Activated CD4-positive, alpha-beta T cell treated with anti-CD3 and anti-CD28 coated beads, Interleukin-2, amount 10 ng/mL, durations not matched to agents 24 days and 14 days (primary cell): Measurements from ENCODE around the gene TBX1. TPM values are rescaled to one million over a fixed set of nuclear protein-coding genes. Genes with fewer than 3 reads are reported as not detected.

Experiments
- DNase-seq: peaks from one replicate; pipeline ENCODE4 v3.0.0; 2022
- H3K27ac Mint-ChIP-seq: one replicate; pipeline ENCODE4 v1.8.0; 2022; ENCODE audit warnings: mild to moderate bottlenecking, mixed read lengths
- H3K27me3 Mint-ChIP-seq: one replicate; pipeline ENCODE4 v1.8.0; 2022; ENCODE audit warnings: mixed read lengths
- H3K36me3 Mint-ChIP-seq: one replicate; pipeline ENCODE4 v1.8.0; 2022; ENCODE audit warnings: low read depth, mild to moderate bottlenecking, mixed read lengths
- H3K4me1 Mint-ChIP-seq: one replicate; pipeline ENCODE4 v1.8.0; 2021; ENCODE audit warnings: mixed read lengths
- H3K4me3 Mint-ChIP-seq: one replicate; pipeline ENCODE4 v1.8.0; 2022; ENCODE audit warnings: mild to moderate bottlenecking, moderate library complexity, mixed read lengths
- H3K9me3 Mint-ChIP-seq: one replicate; pipeline ENCODE4 v1.8.0; 2021; ENCODE audit warnings: mixed read lengths
- intact Hi-C: fragments of 100-400 bp; cut with micrococcal nuclease; formaldehyde crosslinking; loops from one replicate; pipeline ENCODE4 v1.15.1; 2023
- total RNA-seq: library from RNA; stranded (reverse); gene quantifications from 2 replicates; pipeline ENCODE4 v1.2.3, GENCODE V29; 2022

Gene TBX1
- total RNA-seq, 1 donor from 2014 or later: not detected

DNA sequence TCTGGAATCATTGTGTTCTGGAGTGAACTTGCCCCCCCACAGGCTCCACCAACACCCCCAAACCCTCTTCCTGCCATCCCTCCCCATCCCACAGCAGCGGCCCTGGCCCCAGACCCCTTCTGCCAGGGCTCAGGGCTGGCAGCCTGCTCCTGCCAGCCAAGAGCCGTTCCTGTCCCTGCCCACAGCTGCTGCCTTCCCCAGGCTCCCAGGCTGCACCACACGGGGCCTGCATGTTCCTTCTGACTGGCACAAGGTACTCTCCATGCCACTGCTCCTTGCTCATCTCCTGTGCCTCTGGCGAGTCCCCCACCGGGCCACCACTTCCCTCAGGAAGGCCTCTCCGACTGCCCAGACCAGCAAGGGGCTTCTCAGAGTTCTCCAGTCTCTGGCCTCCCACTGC lies 32.3 kb upstream of the TBX1 start:
- Mint-ChIP-seq H3K4me1 (peaks cover 5% of the 10 kb centered on the region), H3K27ac (no peak overlapping the region), H3K36me3 (no peaks in the 10 kb centered on the region), H3K9me3 (no peaks in the 10 kb centered on the region), H3K4me3 (no peak overlapping the region), H3K27me3 (peaks cover 19% of the 10 kb centered on the region)
- DNase-seq: no peak
- intact Hi-C loops: no loop called here

DNA sequence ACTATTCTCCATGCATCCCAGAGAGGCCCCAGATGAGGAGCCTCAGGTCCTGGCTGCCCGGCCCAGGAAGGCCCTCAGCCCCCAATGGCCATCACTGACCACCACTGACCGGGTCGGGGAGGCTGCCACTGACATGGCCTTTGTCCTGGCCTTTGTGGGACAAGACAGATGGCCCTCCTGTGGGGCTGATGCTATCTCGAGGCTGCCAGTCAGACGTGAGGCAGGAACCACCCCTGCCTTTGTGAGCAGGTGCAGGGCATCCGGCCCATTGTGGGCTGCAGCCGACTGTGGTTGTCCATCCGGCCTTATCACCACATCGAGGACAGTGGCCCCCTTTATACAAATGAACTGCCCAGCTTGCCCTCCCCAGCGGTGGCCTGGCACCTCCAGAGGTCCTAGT lies 31.7 kb upstream of the TBX1 start:
- intact Hi-C loops: no loop called here
- no peak for DNase-seq
- Mint-ChIP-seq H3K4me3 (no peak overlapping the region), H3K27ac (no peak overlapping the region), H3K27me3 (peaks cover 17% of the 10 kb centered on the region), H3K36me3 (no peaks in the 10 kb centered on the region), H3K4me1 (peaks cover 5% of the 10 kb centered on the region), H3K9me3 (no peaks in the 10 kb centered on the region)

DNA sequence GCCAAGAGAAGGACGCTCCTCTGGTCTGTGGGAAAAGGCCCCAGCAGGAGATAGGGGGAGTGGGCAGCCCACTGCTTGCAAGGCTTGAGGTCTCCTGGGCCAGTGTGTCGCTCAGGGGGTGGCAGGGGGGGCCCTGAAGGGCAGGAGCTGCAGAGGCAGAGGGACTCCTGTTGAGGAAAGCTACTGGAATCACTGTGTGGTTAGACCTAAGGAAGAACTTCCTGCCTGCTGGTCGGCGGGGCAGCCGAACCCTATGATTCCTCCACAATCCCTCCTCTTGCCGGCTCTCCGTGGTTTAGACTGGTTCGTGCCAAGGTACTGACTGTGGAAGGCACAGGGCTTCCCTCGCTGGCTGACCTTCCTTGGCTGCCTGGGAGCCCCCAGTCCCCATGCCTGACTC lies 31.1 kb upstream of the TBX1 start:
- H3K4me1 Mint-ChIP-seq: peaks cover 5% of the 10 kb centered on the region
- H3K27ac Mint-ChIP-seq: no peak overlapping the region
- peaks cover 16% of the 10 kb centered on the region for H3K27me3 Mint-ChIP-seq
- no peaks in the 10 kb centered on the region for H3K9me3 Mint-ChIP-seq
- intact Hi-C loops: no loop called here
- H3K36me3 Mint-ChIP-seq: no peaks in the 10 kb centered on the region
- H3K4me3 Mint-ChIP-seq: no peak overlapping the region
- DNase-seq: peak; percentile 55

DNA sequence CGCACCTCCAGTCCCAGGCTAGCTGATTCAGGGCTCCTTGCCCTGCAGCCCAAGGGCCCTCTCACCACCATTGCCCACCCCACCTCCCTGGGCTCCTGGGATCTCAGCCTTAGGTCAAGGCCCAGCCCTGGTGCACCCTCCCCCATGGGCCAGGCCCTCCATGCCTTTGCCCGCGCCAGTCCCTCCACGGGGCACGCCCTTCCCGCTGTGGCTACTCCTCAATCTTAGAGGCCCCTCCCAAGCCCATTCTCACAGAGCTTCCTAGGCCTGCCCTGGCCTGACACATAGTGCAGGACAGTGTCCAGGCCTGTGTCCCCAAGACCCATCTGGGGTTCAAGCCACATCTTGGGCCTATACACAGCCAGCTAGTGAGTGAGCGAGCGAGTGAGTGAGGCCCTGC lies 30.4 kb upstream of the TBX1 start:
- intact Hi-C loops: loop anchor here (1.0 kb wide), 1 partner anchor 180 kb away; no protein-coding TSS in a partner anchor
- peak overlapping the region; percentile 82 for H3K4me3 Mint-ChIP-seq

DNA sequence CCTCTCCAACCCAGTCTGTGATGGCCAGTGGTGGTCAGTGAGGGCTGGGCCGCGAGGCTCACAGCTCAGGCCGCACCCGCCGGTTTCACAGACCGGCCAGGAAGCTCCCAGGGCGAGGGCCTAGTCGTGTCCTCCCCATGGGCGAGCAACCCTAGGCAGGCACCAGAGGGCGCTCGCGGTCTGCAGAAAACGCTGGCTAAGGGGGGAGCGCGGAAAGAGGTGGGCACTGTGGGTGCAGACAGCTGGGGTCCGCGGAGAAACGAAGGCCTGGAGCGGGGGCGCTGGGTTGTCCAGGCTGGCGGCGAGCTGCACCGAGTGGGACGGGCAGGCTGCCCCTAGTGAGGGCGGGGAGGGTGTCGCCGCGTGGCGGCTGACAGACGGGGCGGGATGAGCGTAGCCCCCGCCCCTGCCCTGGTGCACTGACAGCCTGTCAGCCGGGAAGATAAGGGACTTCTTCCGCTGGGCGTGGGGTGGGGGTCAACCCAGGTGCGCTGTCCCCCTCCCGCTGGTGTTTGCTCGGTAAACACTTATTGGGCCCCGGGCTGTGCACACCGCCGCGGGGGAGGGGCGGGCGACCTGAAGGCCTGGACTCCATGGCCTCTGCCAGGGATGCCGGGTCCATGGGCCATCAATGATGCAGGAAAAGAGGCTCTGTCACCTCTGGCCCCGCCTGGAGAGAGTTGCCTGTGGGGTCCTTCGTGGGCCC lies 29.8 kb upstream of the TBX1 start:
- no peak overlapping the region for H3K27ac Mint-ChIP-seq
- peak; percentile 94 for DNase-seq
- peaks cover 5% of the 10 kb centered on the region for H3K4me1 Mint-ChIP-seq
- H3K36me3 Mint-ChIP-seq: no peaks in the 10 kb centered on the region
- peaks cover 5% of the 10 kb centered on the region for H3K27me3 Mint-ChIP-seq
- peak overlapping the region; percentile 82 for H3K4me3 Mint-ChIP-seq
- no peaks in the 10 kb centered on the region for H3K9me3 Mint-ChIP-seq
- intact Hi-C loops: loop anchor here (1.0 kb wide), 1 partner anchor 179 kb away; no protein-coding TSS in a partner anchor

More for the DNA sequence above, 30.4 kb upstream of the TBX1 start:
- no peaks in the 10 kb centered on the region for H3K36me3 Mint-ChIP-seq
- no peaks in the 10 kb centered on the region for H3K9me3 Mint-ChIP-seq
- H3K4me1 Mint-ChIP-seq: peaks cover 5% of the 10 kb centered on the region
- H3K27ac Mint-ChIP-seq: no peak overlapping the region
- no peak for DNase-seq
- peaks cover 9% of the 10 kb centered on the region for H3K27me3 Mint-ChIP-seq

DNA sequence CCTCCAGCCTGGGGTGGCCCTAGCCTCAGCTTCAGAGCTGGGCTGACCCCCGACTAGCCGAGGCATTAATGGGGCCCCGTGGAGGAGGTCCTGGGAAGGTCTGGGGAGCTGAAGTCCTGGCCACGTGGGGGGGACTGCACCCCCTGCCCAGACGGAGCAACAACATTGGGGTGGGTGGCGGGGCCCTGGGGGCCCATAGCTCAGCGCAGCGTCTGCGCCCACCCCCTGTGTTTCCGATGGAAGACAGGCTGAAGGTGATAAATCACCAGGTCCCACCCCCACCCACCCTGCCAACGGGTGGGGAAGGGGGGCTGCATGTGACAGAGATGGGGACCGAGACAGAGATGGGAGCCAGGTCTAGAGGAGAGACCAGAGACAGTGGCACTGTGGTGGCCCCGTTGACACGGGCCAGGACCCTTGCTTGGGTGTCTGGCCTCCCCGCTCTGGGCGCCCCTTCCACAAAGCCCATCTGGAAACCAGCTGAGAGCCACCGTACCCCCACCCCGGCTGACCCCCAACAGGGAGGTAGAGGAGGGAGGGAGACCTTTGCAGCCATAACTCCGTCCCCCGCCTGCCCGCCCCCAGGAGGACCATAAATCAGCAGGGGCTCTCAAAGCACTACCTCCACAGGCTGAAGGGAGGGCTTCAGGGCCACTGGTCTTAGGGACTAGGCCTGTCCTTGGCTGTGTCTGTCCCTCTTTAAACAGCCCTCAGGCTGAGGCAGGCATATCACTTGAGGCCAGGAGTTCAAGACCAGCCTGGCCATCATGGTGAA lies 29.0 kb upstream of the TBX1 start:
- H3K4me1 Mint-ChIP-seq: peaks cover 5% of the 10 kb centered on the region
- H3K9me3 Mint-ChIP-seq: no peaks in the 10 kb centered on the region
- intact Hi-C loops: no loop called here
- DNase-seq: no peak
- H3K27me3 Mint-ChIP-seq: peaks cover 5% of the 10 kb centered on the region
- H3K36me3 Mint-ChIP-seq: no peaks in the 10 kb centered on the region
- no peak overlapping the region for H3K4me3 Mint-ChIP-seq
- H3K27ac Mint-ChIP-seq: no peak overlapping the region

DNA sequence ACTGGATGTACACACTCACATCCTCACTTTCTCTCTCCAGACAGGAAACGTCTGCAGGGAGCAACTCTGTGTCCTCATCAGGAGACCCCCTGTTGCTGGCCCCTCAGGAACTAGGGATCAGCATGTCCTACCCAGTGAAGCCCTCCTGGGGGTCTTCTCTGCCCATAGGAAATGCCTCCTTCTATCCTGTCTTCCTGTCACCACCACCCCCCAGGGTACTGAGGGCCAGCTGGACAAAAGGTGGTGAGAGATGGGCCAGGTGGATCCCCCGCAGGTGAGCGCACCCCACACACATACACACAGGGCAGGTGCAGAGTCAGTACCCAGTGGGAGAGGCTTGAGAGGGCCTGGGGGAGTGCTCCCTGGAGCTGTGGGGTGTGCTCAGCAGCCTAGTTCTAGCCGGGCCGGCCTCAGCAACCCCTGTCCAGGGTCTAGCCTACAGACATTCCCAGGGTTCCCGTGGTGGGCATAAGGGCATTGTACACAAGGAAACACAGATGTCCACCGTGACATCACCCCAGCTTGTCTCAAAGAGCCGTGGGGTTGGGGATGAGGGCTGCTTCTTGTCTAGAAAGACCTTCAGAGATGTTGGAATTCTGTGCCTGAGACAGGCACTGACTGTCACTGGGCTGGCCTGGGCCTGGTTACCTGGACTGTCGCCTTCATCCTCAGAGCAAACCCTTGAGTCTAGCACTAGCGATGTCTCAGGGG lies 28.0 kb upstream of the TBX1 start:
- H3K36me3 Mint-ChIP-seq: no peaks in the 10 kb centered on the region
- no peak overlapping the region for H3K27ac Mint-ChIP-seq
- peaks cover 5% of the 10 kb centered on the region for H3K4me1 Mint-ChIP-seq

DNA sequence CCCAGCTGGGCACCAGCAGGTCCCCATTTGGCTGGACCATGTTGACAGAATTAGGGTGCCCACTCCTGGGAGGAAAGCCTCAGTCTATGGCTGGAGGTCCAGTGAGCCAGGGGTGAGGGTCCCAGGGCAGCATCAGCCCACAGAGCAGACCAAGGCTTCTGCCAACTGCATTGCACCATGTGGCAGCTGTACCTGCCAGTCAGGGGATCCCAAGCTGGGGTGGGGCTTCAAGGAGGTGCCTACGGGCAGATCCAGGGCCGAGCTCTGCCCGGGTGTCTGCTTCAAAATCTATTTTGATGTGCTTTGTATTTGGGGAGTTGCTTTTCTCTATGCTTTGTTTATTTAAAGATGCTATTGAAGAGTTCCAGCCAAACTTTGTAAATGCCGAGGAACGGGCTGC lies 26.8 kb upstream of the TBX1 start:
- H3K27me3 Mint-ChIP-seq: peaks cover 1% of the 10 kb centered on the region
- no peak for DNase-seq
- peaks cover 5% of the 10 kb centered on the region for H3K4me1 Mint-ChIP-seq
- intact Hi-C loops: no loop called here
- H3K9me3 Mint-ChIP-seq: no peaks in the 10 kb centered on the region
- no peaks in the 10 kb centered on the region for H3K36me3 Mint-ChIP-seq
- no peak overlapping the region for H3K4me3 Mint-ChIP-seq
- no peak overlapping the region for H3K27ac Mint-ChIP-seq

More for the DNA sequence above, 28.0 kb upstream of the TBX1 start:
- Mint-ChIP-seq H3K27me3 (peaks cover 4% of the 10 kb centered on the region), H3K4me3 (no peak overlapping the region), H3K9me3 (no peaks in the 10 kb centered on the region)
- no peak for DNase-seq
- intact Hi-C loops: no loop called here

DNA sequence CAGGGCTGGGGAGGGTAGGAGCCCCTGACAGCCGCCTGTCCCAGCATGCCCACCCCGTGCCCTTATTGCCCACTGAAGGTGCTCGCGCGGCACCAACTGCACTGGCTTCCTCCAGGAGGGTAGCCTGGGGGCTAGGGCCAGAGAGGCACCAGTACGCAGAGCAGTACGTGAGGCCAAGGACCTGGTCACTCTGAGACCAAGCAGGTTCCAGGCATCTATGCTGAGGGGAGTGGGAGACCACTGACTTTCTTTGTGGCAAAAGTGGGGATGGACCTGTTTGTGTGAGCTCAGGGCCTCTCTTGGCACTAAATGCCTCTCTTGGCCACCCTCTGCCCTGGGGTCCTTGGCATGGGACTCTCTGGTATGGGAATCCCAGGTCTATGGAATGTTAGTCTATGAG lies 26.4 kb upstream of the TBX1 start:
- no peak for DNase-seq
- H3K4me3 Mint-ChIP-seq: no peak overlapping the region
- no peaks in the 10 kb centered on the region for H3K9me3 Mint-ChIP-seq
- H3K4me1 Mint-ChIP-seq: peaks cover 5% of the 10 kb centered on the region
- intact Hi-C loops: no loop called here
- H3K36me3 Mint-ChIP-seq: no peaks in the 10 kb centered on the region
- peaks cover 1% of the 10 kb centered on the region for H3K27me3 Mint-ChIP-seq
- no peak overlapping the region for H3K27ac Mint-ChIP-seq

DNA sequence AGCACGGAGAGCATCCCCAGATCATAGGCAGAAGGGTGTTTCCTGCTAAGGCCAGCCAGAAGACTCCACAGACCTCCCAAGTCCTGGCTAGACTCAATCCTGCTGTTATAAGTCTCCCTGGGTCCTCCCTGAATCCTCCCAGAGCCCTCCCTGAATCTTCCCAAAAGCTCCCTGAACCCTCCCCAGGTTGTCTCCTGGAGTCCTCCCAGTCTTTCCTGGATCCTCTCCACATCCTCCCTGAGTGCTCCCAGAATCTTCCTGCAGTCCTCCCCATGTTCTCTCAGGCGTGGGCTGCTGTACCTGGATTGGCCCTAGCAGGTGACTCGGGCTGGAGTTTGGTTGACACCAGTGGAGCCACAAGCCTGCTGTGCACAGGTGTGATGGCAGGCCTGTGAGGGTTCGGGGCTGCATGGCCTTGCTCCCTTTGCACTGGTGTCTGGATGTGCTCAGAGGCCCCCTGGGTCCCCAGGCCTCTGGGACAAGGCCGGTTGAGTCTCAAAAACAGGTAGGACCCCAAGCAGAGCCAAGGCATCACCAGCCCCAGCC lies 25.7 kb upstream of the TBX1 start:
- Mint-ChIP-seq H3K4me3 (no peak overlapping the region), H3K36me3 (no peaks in the 10 kb centered on the region), H3K9me3 (no peaks in the 10 kb centered on the region), H3K4me1 (peaks cover 5% of the 10 kb centered on the region), H3K27me3 (peaks cover 1% of the 10 kb centered on the region), H3K27ac (no peak overlapping the region)
- DNase-seq: no peak
- intact Hi-C loops: no loop called here

DNA sequence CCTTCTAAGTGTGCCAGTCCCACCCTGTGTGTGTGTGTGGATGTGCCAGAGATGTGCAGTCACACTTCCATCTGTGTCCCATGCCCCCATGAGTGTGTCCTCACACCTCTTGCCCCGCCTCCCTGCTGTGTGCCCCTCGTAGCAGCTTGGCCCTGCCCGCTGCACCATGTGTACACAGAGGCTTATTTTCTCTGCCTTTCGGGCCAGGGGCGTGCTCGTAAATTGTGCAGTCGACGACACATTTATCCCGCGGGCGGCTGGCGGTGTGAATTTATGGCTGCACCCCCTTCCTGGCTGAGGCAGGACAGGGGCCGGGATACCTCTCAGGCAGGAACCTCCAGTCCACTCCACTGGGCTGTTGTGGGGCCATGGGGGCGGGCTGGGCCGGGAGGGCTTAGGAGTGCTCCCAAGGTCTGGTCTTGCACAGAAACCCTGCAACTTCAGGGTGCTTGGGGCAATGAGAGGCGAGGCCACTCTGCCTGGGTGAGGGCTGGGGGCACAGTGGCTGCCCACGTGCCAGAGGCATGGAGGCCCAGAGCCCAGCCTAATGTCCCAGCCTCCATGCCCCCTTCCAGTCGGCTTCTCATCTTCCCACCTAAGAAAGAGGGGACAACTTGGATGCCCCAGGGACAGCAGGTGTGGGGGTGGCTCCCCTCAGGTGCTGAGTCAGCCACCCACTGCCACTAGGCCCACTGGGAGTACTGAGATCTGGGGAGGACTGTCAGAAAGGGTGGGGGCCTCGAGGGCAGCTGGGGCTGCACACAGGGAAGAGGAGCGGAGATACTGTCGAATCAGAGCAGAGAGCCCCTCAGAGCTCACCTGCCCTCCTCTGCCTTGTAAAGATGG lies 24.7 kb upstream of the TBX1 start:
- intact Hi-C loops: no loop called here
- no peaks in the 10 kb centered on the region for H3K36me3 Mint-ChIP-seq
- no peaks in the 10 kb centered on the region for H3K9me3 Mint-ChIP-seq
- DNase-seq: no peak
- no peak overlapping the region for H3K4me3 Mint-ChIP-seq
- no peaks in the 10 kb centered on the region for H3K27me3 Mint-ChIP-seq
- no peak overlapping the region for H3K27ac Mint-ChIP-seq
- no peaks in the 10 kb centered on the region for H3K4me1 Mint-ChIP-seq

DNA sequence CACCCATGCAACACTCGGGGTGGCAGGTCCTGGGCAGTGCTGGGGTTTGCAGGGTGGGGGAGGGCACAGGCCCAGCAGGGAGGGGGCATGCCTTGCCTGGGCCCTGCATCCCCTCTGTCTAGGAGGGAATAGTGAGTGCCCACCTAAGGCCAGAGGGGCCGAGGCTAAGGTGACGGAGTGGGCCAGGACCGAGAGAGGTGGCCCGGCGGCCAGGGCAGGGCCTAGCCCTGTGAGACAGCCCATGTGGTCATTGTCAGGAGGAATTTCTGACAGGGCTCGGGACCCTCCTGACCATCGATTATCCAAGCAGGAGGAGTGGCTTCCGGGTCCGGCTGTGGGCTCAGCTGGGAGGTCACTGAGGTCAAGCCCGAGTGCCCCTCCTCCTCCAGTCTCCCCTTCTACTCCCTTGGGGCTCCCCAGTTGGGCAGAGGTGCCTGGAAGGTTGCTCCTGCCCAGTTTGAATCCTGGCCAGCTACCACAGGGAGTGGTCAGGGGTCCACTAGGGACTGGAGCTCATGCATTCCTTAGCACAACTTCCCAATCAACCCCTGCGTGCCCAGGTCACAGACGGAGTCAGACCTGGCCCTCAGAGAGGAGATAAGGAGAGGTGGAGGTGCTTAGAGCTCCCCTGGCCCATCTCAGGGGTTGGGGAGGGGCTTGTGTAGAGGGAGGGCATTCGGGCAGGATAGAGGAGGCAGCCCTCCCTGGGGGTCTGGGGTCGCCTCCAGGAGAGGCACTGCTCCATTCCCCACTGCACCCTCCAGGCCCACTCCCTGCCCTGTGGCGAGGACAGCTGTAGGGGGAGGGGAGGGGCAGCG lies 22.5 kb upstream of the TBX1 start:
- no peak overlapping the region for H3K27ac Mint-ChIP-seq
- no peaks in the 10 kb centered on the region for H3K27me3 Mint-ChIP-seq
- intact Hi-C loops: no loop called here
- H3K4me1 Mint-ChIP-seq: no peaks in the 10 kb centered on the region
- no peak for DNase-seq
- H3K36me3 Mint-ChIP-seq: no peaks in the 10 kb centered on the region
- H3K4me3 Mint-ChIP-seq: no peak overlapping the region
- H3K9me3 Mint-ChIP-seq: no peaks in the 10 kb centered on the region
